Measurements from ENCODE around the gene CIT.

DNA sequence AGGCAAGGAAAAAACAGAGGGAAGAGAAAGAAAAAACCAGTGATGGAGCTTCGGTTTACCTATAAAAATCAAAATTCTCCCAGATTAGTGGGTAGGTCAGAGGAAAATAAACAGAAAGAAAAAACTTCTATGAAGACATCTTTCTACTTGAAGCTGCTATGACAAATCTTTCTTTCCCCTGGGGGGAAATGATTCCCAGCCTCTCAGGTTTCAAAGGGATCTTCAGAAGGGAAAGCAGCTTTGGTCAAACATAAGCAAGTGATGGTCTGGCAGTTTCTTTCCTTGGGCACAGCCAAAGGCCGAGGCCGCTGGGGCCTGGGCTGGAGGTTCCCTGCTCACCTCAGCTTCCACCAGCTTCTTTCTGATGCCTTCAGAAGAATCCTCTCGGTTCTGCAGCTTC is 104.7 kb downstream of the CIT start:
- TF ChIP-seq CTCF (IDR thresholded peaks at IDR 0.05) (no peak), POLR2A (IDR thresholded peaks at IDR 0.05) (no peak)
